HFFc6 (cell line): ENCODE data around the gene PYM1. TPM values are rescaled to one million over a fixed set of nuclear protein-coding genes. Genes with fewer than 3 reads are reported as not detected.

Experiments used
- DNase-seq: peaks from one replicate; pipeline ENCODE4 v3.0.0-alpha.2; 2018
- H3K27ac Mint-ChIP-seq: 2 replicates; pipeline ENCODE4 v1.8.0; 2020; ENCODE audit warnings: mild to moderate bottlenecking, mixed read lengths
- H3K27me3 Mint-ChIP-seq: 2 replicates; pipeline ENCODE4 v1.8.0; 2021; ENCODE audit warnings: mild to moderate bottlenecking, moderate library complexity, mixed read lengths; ENCODE audit not compliant: insufficient read depth
- H3K36me3 Mint-ChIP-seq: 2 replicates; pipeline ENCODE4 v1.8.0; 2021; ENCODE audit warnings: low read depth, mixed read lengths
- H3K4me1 Mint-ChIP-seq: 2 replicates; pipeline ENCODE4 v1.8.0; 2020; ENCODE audit warnings: low read depth, mixed read lengths
- H3K4me3 Mint-ChIP-seq: 2 replicates; pipeline ENCODE4 v1.8.0; 2020; ENCODE audit warnings: mild to moderate bottlenecking, moderate library complexity, mixed read lengths
- H3K9me3 Mint-ChIP-seq: 2 replicates; pipeline ENCODE4 v1.8.0; 2020; ENCODE audit warnings: mild to moderate bottlenecking, mixed read lengths
- total RNA-seq, 6 experiments: library from RNA; stranded (reverse); fragmentation: NEBNext Ultra II Directional; extraction: Animal tissue kit (Norgen Biotek cat#: 25700); gene quantifications; 2 replicates in 1 of 6; 3 replicates in 5 of 6; pipeline ENCODE4 v1.2.3, GENCODE V29; 2021
- TF ChIP-seq, protein P1 (sequence below): fragments of 200-600 bp; sonication (generic); IDR thresholded peaks from 2 replicates; pipeline ENCODE4 v1.5.0; 2021; ENCODE audit warnings: antibody characterized with exemption, mild to moderate bottlenecking

Gene PYM1
- total RNA-seq, 6 experiments from 2014 or later, result 25.0 to 32.3 (median 28.3) TPM

DNA sequence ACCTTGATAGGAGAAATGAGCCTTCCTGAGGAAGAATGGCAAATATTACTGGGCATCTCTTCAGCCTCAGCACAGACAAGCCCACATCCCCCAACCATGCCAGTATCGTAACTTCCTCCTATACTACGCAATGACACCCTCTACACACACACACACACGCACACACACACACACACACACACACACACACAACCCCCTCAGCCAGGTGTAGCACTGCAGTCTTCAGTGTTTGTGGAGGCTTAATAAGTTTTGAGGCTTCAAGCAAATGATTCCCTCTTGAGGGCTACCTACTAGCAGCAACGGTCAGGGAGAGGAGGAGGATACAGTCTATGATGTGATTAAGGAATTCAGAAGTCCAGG, 4.8 kb upstream of the PYM1 start:
- peak overlapping the region; percentile 91 for H3K4me3 Mint-ChIP-seq
- no peak for DNase-seq
- H3K36me3 Mint-ChIP-seq, result peaks cover 6% of the 10 kb centered on the region; the same call in 1 of the 2 replicates
- peak overlapping the region; percentile 92 for H3K27ac Mint-ChIP-seq
- H3K27me3 Mint-ChIP-seq, result no peaks in the 10 kb centered on the region; the same call in 1 of the 2 replicates
- H3K4me1 Mint-ChIP-seq, result peaks cover 80% of the 10 kb centered on the region
- H3K9me3 Mint-ChIP-seq, result no peaks in the 10 kb centered on the region
- TF ChIP-seq, protein P1, sequence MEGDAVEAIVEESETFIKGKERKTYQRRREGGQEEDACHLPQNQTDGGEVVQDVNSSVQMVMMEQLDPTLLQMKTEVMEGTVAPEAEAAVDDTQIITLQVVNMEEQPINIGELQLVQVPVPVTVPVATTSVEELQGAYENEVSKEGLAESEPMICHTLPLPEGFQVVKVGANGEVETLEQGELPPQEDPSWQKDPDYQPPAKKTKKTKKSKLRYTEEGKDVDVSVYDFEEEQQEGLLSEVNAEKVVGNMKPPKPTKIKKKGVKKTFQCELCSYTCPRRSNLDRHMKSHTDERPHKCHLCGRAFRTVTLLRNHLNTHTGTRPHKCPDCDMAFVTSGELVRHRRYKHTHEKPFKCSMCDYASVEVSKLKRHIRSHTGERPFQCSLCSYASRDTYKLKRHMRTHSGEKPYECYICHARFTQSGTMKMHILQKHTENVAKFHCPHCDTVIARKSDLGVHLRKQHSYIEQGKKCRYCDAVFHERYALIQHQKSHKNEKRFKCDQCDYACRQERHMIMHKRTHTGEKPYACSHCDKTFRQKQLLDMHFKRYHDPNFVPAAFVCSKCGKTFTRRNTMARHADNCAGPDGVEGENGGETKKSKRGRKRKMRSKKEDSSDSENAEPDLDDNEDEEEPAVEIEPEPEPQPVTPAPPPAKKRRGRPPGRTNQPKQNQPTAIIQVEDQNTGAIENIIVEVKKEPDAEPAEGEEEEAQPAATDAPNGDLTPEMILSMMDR, result no peak

DNA sequence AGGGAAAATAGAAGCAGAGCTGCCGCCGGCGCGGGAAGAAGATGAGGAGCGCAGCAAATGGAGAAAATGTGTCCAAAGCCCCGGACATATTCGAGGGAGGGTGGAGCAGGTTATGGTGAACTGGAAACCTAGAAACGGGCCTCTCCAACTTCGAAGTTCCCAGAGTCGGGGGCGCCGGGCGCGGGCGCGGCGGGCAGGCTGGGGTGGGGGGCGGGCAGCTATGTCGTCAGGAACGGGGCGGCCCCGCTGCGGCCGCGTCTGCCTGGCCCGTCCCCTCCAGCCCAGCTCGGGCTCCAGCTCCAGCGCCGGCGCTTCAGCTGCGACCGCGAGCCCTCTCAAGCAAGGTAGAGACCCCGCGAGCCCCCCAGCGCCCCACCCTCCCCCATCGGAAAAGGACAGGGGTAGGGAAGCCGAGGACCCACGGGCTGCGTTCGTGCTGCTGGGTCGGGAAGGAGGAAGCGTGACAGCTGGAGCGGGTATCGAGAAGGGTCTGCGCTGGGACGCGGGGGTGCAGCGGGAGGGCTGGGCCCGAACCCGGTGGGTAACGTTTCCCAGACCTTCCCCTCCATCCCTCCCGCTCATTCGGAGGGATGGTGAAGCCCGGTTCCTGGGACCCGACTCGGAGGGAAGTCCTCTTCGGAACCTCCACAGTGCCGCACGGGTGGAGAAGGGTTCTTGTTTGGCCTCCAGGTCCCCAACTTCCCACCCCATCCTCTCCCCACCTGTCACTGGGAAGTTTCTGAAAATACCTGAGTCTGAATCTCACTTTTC, 4.3 kb upstream of the PYM1 start:
- peaks cover 75% of the 10 kb centered on the region for H3K4me1 Mint-ChIP-seq
- peaks cover 5% of the 10 kb centered on the region for H3K36me3 Mint-ChIP-seq
- peak overlapping the region; percentile 91 for H3K4me3 Mint-ChIP-seq
- no peaks in the 10 kb centered on the region for H3K9me3 Mint-ChIP-seq
- DNase-seq, result no peak
- TF ChIP-seq, protein P1, result no peak
- H3K27ac Mint-ChIP-seq, result peak overlapping the region; percentile 92
- H3K27me3 Mint-ChIP-seq, result no peaks in the 10 kb centered on the region; the same call in 1 of the 2 replicates

DNA sequence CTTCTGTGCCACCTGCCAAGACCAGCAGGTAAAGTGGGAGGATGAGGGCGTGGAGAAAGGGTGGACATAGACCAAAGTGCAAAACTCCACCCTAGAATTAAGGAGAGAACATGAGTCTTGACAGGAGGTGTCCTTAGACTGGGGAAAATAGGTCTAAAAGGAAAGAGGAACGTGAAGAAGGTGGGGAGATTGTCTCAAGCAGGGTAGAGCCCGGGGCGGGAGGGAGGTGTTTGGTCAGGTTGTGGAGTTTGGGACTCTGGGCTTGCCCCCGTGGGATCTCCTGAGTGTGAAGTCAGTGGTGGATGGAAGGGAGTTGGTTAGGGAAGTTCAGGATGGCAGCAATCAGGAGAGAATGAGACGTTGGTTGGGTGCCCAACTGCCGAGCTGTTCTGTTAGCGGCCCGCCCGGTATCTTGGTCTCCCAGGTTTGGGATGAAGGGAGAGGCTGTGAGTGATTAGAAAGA, 3.7 kb upstream of the PYM1 start:
- Mint-ChIP-seq H3K4me3 (peak overlapping the region; percentile 91), H3K9me3 (no peaks in the 10 kb centered on the region), H3K4me1 (peaks cover 71% of the 10 kb centered on the region), H3K36me3 (peaks cover 4% of the 10 kb centered on the region; the same call in 1 of the 2 replicates), H3K27me3 (no peaks in the 10 kb centered on the region; the same call in 1 of the 2 replicates), H3K27ac (peak overlapping the region; percentile 92)
- TF ChIP-seq, protein P1, result no peak
- no peak for DNase-seq

DNA sequence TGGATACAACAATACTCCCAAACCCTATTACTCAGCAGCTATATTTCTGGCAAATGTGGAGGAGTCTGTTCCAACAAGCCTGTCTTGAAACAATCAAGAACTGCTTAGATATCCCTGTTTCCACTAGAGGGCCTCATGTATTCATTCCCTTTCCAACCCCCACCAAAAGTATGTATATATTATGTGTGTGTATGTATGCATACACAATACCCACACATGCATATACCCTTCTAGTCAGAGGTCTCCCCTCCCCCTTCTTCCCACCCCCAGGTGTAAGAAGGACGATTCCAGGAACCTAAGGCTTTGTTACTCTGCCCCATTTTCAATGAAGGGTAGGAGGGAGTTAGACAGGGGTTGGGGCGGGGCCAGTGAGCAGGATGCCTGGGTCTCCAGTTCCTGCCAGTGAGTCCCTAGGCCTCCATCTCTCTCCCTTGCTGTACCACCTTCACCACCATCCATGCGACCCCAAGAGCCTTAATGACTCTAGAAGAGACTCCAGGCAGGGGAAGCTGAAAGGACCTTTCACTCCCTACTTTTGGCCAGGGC, 3.1 kb upstream of the PYM1 start, which contains the start of gene DGKA:
TSS of gene DGKA (plus strand) at position 392 of the 546 bp plus-strand sequence. CDS start 5,342 bp downstream, outside the sequence.
- Mint-ChIP-seq H3K36me3 (peaks cover 4% of the 10 kb centered on the region; the same call in 1 of the 2 replicates), H3K9me3 (no peaks in the 10 kb centered on the region), H3K27me3 (no peaks in the 10 kb centered on the region; the same call in 1 of the 2 replicates), H3K27ac (peak within 1 kb of the TSS; percentile 92), H3K4me3 (peak within 1 kb of the TSS; percentile 91), H3K4me1 (peaks cover 71% of the 10 kb centered on the region)
- peak; percentile 71 for DNase-seq
- TF ChIP-seq, protein P1, result peak; percentile 79

DNA sequence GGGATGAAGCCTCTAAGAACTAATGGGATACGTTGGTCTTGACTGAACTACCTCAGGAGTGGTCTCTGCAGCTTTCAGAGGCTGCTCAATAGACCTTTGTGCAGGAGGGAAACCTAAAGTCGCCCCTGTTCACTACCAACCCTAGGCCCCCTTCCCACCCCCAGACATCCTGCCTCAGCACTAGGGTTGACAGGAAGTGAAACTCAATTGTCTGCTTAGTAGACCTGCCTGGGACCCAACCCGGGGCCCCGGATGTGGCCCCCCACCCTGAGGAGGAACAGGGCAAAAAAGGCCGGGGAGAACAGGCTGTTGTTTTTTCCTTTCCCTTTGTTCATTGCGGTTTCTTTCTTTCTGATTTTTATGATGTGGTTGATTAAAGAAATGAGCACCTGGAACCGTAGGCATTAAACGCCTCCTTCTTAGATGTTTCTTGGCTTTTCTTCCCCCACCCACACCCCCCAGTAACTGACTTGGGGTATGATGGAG, 1.7 kb upstream of the PYM1 start:
- DNase-seq, result no peak
- Mint-ChIP-seq H3K9me3 (no peaks in the 10 kb centered on the region), H3K27me3 (no peaks in the 10 kb centered on the region; the same call in 1 of the 2 replicates), H3K4me1 (peaks cover 67% of the 10 kb centered on the region), H3K4me3 (no peak overlapping the region), H3K27ac (no peak overlapping the region), H3K36me3 (peaks cover 10% of the 10 kb centered on the region)
- TF ChIP-seq, protein P1, result no peak
